Iris pigment epithelial cell (primary cell): ENCODE measurements around the gene UBE2V1.
"Not testable (repeated sequence)": the region's sequence is repeated elsewhere in the genome, so short reads cannot be mapped to it uniquely, and the experiment has no call there.

Source experiments
- DNase-seq: peaks from one replicate; pipeline ENCODE4 v3.0.0-alpha.2; 2011; ENCODE audit warnings: low read depth

The UBE2V1 gene

GRCh38 chr20:50112512-50113419 lies at the start of gene UBE2V1:
UBE2V1 (minus strand) TSS chr20:50113150; CDS start chr20:50113128, 22 bp downstream.
- DNase-seq: peak; percentile 91

GRCh38 chr20:50161494-50161893 lies 48.5 kb upstream of the UBE2V1 start:
- not testable (repeated sequence) for DNase-seq

DNA sequence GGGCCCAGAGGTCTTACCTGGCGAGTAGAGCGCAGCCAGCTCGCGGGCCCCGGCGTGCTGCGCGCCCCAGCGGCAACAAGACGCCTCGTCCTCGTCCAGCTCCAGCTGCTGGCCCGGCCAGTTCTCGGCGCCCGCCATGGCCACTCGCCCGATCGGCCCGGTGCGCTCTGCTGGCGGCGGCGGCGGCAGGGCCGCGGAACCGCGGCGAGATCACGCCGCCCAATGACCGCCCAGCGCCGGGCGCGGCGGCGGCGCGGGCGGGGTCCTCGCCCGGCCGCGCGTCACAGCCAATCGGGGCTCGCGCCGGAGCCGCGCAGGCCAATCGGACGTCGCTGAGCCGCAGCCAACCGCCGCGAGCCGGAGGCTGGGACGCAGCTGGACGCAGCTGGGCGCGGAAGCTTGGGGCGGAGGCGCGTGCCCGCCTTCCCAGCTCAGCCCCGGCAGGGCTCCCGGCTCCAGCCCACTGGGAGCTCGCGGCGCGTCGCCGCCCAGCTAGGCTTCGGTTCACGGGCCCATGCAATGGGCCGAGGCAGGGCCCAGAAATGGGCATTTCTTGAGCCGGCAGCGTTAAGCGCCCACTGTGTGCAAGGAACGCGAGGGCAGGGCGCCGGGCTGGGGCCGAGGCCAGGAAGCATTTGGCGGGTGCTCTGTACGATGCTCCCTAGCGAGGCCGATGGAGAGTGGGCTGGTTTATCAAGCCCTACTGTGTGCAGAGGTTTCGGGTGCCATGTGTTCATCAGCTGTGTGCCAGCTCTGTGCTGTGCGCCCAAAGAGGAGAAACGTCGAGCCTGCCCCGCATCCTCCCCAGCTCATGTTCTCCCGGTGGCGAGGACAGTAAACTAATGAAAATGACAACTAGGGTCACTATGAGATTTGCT lies 40.8 kb upstream of the UBE2V1 start, which contains the start of gene PEDS1:
Gene PEDS1 (minus strand): TSS at position 224 of the 878 bp plus-strand sequence. CDS start 86 bp downstream, at position 138.
- DNase-seq: peak; percentile 92

DNA sequence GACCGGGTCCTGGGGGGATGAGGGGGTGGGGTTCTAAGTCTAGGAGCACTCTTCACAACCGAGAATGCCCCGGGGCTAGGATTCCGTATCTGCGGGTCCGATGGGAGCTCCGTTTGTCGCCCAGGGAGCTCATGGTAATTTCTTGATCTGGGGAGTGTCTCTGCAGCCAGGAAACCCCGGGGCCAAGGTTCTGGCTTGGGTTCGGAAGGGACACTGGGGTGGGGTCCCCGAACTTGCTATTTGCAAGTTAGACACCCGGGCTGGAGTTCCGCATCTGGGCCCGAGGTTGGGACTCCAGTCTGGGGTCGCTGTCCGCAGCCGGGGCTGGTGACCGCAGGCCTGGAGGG lies 40.2 kb upstream of the UBE2V1 start:
- DNase-seq: no peak

- no peak for DNase-seq
These were observed 39.6 kb upstream of the UBE2V1 start for GRCh38 chr20:50152394-50153152.

- DNase-seq: no peak
These were observed 38.2 kb upstream of the UBE2V1 start for GRCh38 chr20:50151034-50151743.

DNA sequence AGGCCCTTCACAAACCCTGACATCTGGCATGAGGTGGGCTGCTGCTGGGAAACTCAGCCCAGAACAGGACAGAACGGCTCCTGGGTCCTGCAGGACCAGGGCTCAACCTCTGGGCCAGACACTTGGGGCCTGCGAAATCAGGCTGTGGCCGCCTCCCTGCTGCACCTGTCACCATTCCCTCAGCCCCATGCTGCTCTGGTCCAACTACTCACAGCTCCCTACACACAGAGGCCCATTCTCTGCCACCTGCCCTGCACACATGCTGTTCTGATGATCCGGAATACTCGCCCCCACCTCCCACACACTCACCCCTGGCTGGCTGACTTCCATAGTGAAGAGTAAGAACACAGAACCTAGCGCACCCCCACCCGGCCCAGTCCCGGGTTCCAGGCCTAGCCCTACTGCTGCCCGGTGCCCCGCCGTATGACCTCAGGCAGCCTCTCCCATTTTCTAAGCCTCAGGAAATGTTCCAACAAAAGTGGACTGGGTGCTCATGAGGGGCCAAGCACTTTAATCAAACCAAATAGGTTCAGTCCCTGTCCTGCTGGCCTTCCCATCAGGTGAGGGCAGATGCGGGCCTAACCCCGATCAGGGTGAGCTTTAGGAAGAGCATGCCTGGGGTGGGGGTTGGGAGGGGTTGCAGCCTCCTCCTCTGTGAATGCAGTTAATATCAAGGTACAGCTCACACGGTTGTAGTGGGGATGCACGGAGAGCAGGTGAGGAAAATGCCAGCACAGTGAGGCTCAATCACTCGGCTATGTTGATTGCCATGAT lies 36.7 kb upstream of the UBE2V1 start:
- DNase-seq: no peak

DNA sequence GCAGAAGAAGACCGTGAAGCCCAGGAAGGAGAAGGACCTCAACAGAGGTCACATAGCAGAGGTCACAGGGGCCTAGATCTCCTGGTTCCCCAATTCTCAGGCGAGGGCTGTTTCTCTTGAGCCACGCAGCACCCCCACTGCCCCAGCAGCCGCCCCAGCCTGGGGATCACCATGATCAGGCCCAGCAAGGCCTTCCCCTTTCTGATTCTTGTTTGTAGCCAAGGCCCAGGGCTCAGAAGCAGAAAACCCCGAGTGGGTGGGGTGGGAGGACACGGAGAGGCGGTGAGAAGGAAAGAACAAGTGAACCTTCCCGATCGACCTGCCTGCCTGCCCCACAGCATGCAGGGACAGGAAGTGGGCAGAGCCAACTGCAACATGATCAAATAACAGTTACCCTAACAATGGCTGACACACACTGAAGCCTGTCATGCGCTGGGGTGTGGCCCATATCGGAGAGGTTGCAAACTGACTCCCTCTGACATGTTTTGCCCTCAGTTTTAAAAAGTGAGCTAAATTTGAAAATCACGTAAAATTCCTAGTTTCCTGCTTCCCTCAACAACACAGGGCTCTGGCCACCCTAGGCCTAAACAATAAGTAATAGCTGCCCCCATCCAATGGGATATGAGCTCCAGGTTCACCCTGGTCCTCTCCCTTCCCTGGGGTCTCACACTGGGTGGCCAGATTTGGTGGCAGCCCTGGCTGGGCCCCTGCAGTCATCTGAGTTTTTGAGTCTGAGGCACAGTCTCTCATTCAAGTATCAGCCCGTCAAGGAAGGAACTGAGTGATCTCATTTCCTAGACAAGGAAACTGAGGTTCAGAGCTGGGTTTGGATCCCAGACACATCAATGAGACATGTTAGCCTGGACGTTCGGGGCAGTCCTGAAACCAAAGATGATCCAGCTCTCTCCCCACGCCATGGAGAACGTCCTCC lies 34.0 kb upstream of the UBE2V1 start:
- DNase-seq: peak; percentile 50

DNA sequence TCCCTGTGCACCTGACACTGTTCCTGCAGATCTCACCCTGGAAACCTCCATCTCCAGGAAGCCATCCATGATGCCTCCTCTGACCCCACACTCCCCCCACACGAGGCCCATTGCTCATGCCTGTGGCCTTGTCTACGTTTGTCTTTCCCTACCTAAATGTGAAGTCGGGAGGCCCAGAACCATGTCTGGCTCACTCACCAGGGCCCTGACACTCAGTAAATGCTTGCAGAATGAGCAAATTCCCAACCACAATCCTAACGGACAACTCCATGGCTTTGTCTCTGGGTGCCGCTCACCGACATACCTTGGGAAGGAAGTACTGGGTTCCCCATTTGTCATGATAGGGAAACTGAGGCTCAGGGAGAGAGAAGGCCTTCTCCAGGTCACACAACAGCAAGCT lies 33.3 kb upstream of the UBE2V1 start:
- DNase-seq: no peak

DNA sequence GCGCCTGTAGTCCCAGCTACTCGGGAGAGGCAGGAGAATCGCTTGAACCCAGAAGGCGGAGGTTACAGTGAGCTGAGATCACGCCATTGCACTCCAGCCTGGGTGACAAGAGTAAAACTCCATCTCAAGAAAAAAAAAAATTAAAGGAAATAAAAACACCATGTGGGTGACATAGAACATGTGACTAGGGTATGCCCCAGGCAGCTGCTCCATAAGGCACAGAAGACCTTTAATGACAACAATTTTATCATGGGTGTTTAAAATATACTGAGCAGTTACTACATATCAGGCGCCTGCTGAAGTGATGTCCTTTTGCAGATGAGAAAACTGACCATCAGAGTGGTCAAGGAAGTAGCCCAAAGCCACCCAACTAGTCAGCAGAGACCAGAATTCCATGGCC lies 32.6 kb upstream of the UBE2V1 start:
- no peak for DNase-seq

DNA sequence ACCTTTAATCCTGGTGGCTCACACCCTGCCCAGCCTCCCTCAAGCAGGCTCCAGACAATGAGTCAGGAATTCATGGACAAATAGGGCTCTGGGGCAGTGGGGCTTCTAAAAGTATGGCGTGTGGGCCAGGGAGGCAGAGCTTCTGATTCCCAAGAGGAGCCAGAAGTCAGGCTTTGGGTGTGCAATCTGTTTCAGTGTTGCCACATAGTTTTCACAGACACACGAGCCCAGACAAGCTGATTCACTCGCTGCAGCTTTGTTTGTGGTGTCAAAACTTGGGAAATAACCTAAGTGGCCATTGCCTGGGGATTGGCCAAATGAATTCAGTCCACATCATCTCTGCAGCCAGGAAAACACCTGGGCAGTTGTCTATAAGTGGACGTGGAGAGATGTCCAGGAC lies 31.4 kb upstream of the UBE2V1 start:
- DNase-seq: peak; percentile 99

- no peak for DNase-seq
These were observed 29.9 kb upstream of the UBE2V1 start for GRCh38 chr20:50142812-50143211.

DNA sequence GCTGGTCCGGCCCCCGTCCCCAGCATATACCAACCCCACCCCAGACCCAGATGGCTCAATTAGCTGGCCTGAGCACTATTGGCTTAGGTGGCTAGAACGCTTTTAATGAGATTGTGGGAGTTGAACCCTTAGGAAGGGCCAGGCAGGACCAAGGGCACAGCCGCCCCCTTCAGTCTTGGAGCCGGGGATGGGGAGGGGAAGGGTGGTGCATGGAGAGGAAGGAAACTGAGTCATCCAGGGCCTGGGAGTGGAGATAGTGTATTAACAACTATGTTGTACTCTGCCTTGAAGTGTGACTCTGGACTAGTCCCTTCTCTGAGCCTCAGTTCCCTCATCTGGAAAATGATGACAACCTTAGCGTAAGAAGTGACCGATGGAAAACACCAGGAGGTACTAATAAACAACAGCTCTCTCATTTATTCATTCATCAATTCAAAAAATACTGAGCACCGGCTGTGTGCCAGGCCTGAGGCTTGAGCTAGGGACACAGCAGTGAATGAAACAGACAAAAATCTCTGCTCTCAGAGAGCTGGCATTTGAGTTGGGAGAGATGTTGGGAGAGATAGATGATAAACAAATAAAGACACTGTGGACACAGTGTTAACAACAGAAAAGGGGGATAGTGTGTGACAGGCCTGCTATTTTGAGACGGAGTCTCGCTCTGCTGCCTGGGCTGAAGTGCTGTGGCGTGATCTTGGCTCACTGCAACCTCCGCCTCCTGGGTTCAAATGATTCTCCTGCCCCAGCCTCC lies 29.0 kb upstream of the UBE2V1 start:
- no peak for DNase-seq

DNA sequence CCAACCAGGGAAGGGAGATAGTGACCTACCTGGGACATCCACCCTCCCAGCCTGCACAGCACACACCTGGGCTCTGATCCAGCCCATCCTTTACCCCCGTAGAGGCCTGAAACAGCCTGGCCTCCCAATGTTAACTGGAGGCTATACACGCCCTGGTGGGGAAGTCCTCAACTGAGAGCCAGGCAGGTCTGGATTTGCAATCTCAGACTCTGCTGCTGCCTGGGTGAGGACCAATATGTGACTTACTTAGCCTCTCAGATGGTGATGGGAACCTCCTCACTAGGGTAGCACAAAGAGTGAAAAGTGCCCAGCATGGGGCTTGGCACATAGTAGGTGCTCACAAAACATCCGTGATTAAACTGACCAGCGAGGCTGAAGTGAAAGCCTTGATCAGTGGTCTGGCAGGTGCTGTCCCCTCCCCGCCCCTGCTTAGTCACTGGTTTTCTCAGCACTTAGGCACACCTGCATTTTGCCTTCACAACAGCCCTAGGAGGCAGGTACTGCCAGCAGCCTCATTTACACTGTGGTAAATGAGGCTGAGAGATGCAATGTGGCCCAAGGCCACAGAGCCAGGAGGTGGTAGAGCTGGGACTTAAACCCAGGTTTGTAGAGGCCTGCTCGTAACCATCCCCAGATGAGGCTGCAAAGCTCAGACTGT lies 28.2 kb upstream of the UBE2V1 start:
- DNase-seq: no peak

GRCh38 chr20:50140339-50140859 lies 27.4 kb upstream of the UBE2V1 start:
- no peak for DNase-seq

GRCh38 chr20:50138479-50139393 lies 25.8 kb upstream of the UBE2V1 start:
- DNase-seq: no peak

GRCh38 chr20:50138120-50138478 lies 25.1 kb upstream of the UBE2V1 start:
- DNase-seq: no peak
